Measurements from ENCODE around the gene TBCD. TPM values are rescaled to one million over a fixed set of nuclear protein-coding genes. Genes with fewer than 3 reads are reported as not detected.

Gene TBCD
- total RNA-seq, 1 experiment from 2014 or later: 181 TPM

DNA sequence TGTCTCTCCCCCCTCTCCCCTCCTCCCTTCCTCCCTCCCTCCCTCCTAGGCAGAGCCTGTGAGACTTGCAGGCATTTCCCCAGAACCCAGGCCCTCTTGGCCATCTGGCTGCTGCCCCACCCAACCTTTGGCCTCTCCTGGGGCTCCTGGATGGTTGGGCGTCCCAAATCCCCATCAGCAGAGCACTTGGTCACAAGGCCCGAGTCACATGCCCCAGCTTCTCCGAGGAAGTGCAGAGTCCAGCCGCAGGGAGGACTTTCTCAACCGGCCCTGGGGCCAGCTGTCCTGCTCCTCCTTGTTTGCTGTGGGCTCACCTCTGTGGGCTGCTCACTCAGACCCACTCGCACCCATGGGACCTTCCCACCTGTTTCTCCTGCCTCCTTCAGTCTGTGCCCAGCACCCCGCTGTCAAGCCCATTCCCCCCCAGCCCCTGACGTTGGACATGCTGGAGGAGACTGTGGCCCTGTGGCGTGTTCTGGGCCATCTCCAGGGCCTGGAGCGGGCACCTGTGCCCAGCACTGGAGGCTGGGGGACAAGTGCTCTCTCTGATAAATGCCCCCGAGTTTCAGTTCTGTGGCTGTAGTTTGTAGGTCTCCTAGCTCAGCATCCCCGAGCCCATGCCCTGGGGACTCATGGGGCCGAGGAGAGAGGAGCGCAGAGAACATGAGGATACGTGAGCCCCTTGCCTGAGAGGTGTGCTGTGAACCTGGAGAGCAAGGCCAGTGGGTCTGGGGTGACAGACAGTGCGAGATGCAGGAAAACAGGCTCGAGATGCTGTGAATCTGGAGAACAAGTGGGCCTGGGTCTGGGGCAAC lies 130.2 kb downstream of the TBCD start:
- H3K9me3 ChIP-seq (replicated peaks): no peaks in the 10 kb centered on the region
- no peak overlapping the region for H3K4me3 ChIP-seq
- peaks cover 15% of the 10 kb centered on the region for H3K4me1 ChIP-seq
- H3K27me3 ChIP-seq: no peaks in the 10 kb centered on the region
- H3K27ac ChIP-seq: no peak overlapping the region
- H3K36me3 ChIP-seq: peaks cover 17% of the 10 kb centered on the region; the same call in 1 of the 2 replicates
- no peak for DNase-seq

DNA sequence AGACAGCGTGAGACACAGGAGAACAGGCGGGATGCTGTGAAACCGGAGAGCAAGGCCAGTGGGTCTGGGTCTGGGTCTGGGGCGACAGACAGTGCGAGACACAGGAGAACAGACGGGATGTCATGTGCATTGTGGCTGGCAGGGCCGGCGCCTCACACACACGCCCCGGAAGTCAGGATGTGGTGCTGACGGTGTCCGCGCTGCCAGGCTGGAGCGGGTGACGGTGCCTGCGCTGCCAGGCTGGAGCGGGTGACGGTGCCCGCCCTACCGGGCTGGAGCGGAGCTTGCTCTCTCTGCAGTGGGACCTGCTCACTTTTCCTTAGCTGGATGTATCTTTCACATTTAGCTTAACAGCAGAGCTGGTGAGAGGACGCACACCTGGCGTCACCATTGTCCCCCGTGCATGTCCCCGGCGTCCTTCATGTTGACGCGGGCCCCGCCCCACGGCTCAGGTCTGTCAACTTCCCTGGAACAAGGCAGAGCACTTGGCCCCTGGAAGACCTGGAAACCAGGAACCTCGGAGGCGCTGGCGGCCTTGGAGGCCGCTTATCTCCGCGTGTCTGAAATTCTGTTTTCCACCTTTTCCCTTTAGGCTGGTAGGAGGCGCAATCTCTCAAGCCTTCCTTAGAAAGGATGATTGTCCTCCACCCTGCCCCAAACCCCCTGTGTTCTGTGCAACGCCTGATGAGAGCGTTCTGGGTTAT lies 131.0 kb downstream of the TBCD start:
- Histone ChIP-seq H3K9me3 (replicated peaks) (no peaks in the 10 kb centered on the region), H3K4me1 (peaks cover 15% of the 10 kb centered on the region), H3K27me3 (no peaks in the 10 kb centered on the region), H3K4me3 (no peak overlapping the region), H3K36me3 (peaks cover 21% of the 10 kb centered on the region; the same call in 1 of the 2 replicates), H3K27ac (no peak overlapping the region)
- DNase-seq: no peak

DNA sequence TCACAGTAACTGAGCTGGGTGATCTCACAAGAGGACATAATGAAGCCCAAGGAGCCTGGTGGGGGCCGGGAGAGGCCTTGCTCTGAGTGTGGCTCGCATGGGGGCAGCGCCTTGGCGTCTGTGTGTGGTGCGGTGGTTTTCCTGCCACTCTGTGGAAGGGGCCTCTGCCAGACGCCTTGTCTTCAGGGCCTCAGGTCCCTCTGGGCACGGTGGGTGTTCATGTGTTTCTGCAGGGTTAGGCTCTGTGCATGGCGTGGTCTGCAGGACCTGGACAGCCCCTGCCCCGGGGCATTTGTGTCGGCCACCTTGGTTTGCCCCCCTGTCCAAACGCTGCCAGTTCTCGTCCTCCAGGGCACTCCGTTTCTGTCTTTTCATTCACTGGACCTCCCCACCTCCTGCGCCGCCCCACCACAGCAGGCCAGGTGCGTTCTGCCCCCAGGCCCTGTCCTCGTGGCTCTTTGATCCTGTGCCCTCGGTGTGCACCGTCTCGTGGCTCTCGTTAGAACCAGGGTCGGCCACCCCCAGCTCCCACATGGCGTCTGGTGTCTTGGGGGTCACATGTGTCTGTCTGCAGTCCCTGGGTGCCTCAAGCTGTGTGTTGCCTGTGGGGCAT lies 131.7 kb downstream of the TBCD start:
- DNase-seq: no peak
- peaks cover 17% of the 10 kb centered on the region; the same call in 1 of the 2 replicates for H3K36me3 ChIP-seq
- H3K4me3 ChIP-seq: no peak overlapping the region
- no peaks in the 10 kb centered on the region for H3K9me3 ChIP-seq (replicated peaks)
- no peaks in the 10 kb centered on the region for H3K27me3 ChIP-seq
- peaks cover 15% of the 10 kb centered on the region for H3K4me1 ChIP-seq
- H3K27ac ChIP-seq: no peak overlapping the region

DNA sequence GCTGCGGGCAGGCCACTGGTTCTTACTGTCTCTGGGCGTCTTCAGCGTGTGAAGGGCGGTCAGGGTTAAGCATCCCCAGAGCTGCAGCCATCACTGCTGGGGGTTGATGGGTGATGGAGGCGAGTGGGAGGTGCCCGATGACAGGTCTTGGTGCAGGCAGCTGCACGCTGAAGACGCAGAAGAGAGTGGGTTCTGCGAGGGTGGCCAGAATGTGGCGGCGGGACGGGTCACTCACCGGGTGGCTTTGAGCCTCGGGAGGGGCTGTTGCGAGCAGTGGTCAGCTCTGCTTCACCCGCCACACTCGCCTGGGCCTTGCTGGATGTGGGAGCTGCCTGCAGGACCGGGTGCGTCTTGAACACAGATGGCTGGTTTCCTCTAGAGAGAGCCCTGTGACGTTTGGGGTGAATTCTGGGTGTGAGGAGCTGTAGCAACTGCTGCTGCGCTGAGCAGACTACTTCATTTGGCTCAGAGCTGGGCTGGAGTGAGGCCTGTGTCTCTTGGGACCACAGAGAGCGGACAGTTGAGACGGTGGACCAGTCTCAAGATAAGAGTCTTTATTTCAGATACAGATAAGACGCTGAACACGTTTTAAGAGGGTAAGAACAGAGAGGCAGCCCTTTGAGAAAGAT lies 132.6 kb downstream of the TBCD start:
- Histone ChIP-seq H3K4me1 (peaks cover 15% of the 10 kb centered on the region), H3K27ac (no peak overlapping the region), H3K27me3 (no peaks in the 10 kb centered on the region), H3K36me3 (peaks cover 11% of the 10 kb centered on the region; the same call in 1 of the 2 replicates), H3K9me3 (replicated peaks) (no peaks in the 10 kb centered on the region), H3K4me3 (no peak overlapping the region)
- DNase-seq: no peak

DNA sequence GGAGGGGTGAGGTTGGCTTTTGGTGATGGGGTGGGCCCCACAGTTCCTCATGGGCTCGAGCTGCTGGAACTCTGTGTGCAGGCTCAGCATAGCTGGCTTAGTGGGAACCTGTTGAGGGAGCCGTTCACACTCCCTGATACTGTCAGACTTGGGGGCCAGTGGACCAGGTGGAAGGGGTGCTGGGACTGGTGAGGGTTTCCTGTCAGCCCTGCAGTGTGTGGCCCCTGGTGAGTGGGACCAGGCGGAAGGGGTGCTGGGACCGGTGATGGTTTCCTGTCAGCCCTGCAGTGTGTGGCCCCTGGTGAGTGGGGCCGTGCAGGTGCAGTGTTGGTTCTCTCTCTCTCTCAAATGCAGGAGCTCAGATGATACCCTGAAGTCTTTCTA lies 133.1 kb downstream of the TBCD start:
- H3K4me3 ChIP-seq: no peak overlapping the region
- no peaks in the 10 kb centered on the region for H3K9me3 ChIP-seq (replicated peaks)
- no peaks in the 10 kb centered on the region for H3K27me3 ChIP-seq
- peaks cover 10% of the 10 kb centered on the region; the same call in 1 of the 2 replicates for H3K36me3 ChIP-seq
- H3K4me1 ChIP-seq: peaks cover 15% of the 10 kb centered on the region
- no peak overlapping the region; the same call in 1 of the 2 replicates for H3K27ac ChIP-seq
- DNase-seq: no peak

DNA sequence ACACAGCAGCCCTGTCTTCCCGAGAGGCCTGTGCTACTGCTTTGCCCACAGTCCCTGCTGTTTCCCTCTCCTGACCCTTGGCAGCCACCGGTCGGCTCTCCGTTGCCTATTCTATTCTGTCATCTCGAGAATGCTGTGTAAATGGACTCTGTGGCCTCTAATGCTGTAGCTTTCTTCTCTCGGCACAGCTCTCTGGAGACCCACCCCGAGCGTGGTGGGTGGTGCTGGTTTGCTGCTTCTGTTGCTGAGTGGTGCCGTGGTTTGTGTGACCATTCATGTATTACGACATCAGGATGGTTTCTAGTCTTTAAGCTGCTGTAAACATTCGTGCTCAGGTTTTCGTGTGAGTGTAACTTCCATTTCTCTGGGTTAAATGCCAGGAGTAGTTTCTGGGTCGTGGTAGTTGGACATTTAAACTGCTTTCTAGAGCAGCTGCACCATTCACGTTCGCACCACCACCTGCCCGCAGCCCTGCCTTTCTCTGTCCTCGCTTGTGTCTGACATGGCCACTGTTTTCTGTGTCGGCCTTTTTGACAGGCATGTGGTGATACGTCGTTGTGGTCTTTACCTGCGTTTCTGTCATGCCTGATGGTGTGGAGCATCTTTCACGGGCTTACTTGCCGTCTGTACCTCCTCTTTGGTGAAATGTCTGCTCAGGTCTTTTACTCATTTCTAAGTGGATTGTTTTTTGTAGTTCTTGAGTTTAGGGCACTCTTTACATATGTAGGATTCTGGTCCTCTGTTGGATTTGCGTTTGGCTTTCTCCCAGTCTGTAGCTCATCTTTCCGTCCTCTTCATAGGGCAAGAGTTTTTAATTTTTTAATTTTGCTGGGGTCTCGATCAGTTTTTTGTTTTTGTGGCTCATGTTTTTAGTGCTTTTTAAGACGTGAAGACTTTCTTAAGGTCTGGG lies 135.6 kb downstream of the TBCD start:
- Histone ChIP-seq H3K36me3 (peaks cover 10% of the 10 kb centered on the region; the same call in 1 of the 2 replicates), H3K9me3 (replicated peaks) (no peaks in the 10 kb centered on the region), H3K27ac (no peak overlapping the region), H3K27me3 (no peaks in the 10 kb centered on the region), H3K4me1 (peaks cover 22% of the 10 kb centered on the region), H3K4me3 (no peak overlapping the region)
- DNase-seq: no peak

DNA sequence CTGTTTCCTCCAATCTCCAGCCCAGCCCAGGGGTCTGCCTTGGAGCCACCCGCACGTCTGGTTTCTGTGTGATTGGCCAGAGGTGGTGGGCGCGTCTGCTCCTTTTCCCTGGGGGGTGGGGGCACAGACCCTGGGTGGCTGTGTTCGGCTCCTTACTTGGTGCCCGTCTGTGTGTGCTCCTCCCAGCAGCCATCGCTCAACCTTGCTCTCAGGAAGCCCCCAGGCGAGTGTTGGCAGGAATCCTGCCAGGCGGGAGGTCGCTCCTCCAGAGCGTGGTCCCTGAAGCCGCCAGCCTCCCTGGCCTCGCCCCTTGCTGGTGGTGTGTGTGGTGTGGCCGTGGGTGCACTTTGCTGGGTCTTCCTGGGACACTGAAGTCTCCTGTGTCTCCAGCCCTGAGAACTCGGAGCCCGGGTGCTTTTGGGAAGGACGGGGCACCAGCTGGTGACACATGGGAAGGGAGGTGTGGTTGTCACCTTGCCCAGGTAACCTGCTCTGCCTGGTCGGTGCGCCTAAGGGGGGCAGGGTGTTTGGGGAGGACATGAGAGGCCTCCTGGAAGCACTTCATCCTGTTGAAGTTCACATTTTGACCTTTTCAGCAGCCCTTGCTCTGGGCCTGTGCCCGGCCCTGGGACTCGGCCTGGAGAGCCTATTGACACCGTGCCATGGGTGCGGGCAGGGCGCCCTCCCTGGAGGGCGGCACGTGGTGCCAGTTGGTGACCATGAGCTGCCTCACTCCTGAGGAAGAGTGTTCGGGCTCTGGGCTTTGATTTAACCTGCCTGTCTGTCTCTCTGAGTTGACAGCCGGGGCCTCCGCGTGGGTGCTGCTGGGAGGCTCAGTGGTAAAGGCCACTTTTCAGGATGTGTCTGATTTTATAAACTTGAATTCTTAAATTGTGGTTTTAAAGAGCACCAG lies 137.0 kb downstream of the TBCD start:
- DNase-seq: no peak
- H3K4me3 ChIP-seq: no peak overlapping the region
- H3K36me3 ChIP-seq: peaks cover 10% of the 10 kb centered on the region; the same call in 1 of the 2 replicates
- H3K9me3 ChIP-seq (replicated peaks): no peaks in the 10 kb centered on the region
- no peaks in the 10 kb centered on the region for H3K27me3 ChIP-seq
- H3K4me1 ChIP-seq: peaks cover 34% of the 10 kb centered on the region
- H3K27ac ChIP-seq: no peak overlapping the region

DNA sequence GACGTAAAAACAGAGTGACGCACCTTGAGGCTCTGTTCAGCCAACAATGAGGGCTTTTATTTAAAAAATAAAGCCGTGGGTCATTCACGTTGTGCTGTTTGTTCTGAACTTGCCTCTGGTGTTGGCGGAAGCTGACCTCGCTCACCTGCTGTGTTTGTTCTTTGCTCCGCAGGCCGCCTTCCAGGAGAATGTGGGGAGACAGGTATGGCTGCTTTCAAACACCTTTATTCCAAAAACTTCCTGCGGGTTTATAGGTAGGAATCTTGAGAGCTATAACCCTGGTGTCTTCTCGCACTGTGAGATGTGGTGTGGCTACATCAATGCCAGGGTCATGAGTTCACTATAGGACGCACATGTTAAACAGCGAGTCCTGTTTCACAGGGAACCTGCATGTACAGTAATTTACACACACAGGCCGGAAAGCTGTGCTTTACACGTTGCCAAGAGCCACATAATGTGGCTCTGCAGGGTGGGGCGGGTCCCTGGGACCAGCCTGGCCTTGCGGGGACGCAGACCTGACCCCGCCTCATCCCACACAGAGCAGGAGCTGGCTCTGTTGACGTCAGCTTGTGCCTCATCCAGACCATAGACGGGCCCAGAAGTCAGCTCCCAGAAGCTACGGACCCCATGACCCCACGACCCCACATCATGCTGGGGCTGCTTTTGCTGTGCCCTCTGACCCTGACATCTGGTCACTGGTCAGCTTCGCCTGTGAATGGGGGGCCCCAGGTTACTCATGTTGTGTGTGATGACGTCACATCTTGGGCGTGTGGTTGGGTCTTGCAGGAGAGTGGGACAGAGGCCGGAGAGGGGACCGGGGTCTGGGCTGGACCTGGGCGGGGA lies 137.9 kb downstream of the TBCD start:
- Histone ChIP-seq H3K4me3 (no peak overlapping the region), H3K27ac (no peak overlapping the region), H3K27me3 (no peaks in the 10 kb centered on the region), H3K9me3 (replicated peaks) (no peaks in the 10 kb centered on the region), H3K4me1 (peaks cover 42% of the 10 kb centered on the region), H3K36me3 (peaks cover 10% of the 10 kb centered on the region; the same call in 1 of the 2 replicates)
- DNase-seq: no peak

DNA sequence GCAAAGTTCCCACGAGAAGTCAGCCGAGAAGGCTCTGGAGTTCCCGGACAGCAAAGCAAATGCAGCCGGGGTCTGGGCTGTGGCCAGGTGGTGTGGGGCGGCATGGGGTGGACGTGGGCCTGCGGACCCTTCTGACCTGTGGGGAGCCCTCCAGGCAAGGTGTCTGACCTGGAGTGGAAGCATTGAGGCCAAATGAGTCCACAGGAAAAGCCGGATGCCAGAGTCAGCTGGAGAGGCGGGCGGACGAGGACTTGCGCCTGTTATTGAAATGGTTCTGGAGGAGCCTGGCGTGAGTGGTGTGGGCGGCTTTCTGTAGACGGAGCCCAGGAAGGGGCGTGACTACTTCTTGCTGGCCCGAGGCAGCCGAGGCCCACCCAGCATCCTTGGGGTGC lies 138.5 kb downstream of the TBCD start:
- H3K4me3 ChIP-seq: no peak overlapping the region
- H3K27me3 ChIP-seq: no peaks in the 10 kb centered on the region
- no peak overlapping the region for H3K27ac ChIP-seq
- H3K9me3 ChIP-seq (replicated peaks): no peaks in the 10 kb centered on the region
- peaks cover 10% of the 10 kb centered on the region; the same call in 1 of the 2 replicates for H3K36me3 ChIP-seq
- DNase-seq: no peak
- H3K4me1 ChIP-seq: peaks cover 43% of the 10 kb centered on the region

DNA sequence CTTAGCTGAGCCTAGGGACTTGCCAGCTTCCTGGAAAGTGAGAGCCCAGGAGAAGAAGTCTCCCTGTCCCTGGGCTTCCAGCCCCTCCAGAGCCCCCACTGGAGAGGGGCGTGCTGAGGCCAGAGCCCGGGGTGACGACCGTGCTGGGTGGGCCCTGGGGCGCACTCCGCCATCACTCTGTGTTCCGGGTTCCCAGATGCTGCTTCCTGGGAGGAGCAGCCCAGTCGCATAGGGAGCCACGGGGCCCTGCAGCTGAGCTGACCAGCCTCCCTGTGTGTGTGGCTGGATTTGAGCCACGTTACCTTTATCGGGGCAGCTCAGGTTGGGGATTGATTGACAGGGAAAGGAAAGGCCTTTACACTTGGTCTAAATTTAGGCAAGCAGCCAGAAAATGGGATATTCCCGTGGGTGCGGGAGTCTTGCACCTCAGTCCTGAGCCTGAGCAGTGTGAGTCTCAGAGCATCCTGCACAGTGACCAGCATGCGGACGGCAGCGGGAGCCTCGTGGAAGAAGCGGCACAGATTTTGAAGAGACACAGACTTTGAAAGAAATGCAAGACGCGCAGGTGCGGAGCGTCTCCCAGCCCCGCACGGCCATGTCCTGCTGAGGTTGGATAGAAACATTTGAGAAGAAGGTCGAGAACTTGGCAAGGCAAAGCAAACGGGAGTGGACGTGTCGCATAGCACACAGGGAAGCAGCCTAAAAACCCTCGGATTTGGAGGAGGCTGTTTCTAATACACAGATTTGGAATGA lies 139.2 kb downstream of the TBCD start:
- H3K4me3 ChIP-seq: no peak overlapping the region
- H3K9me3 ChIP-seq (replicated peaks): no peaks in the 10 kb centered on the region
- no peak for DNase-seq
- peaks cover 10% of the 10 kb centered on the region; the same call in 1 of the 2 replicates for H3K36me3 ChIP-seq
- peaks cover 42% of the 10 kb centered on the region for H3K4me1 ChIP-seq
- no peaks in the 10 kb centered on the region for H3K27me3 ChIP-seq
- H3K27ac ChIP-seq: no peak overlapping the region

DNA sequence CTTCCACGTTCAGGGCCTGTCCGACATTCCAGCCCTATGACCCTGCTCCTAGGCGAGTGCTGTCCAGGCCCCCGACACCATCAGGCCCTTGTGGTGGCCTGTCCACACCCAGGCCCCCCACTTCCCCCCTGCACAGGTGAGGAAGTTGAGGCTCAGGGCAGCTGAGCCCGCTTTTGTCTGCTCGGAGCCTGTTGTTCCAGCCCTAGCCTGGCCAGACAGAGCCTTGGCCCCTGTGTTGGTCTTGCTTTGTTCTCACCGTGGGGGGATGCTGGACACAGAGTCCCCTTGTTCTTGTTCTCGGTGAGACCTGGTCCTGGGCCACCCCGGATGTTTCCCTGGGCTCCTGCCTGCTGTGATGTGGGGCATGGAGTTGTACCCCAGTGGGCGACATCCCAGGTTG lies 140.0 kb downstream of the TBCD start:
- peaks cover 12% of the 10 kb centered on the region for H3K36me3 ChIP-seq
- peak overlapping the region; percentile 99 for H3K27ac ChIP-seq
- no peaks in the 10 kb centered on the region for H3K9me3 ChIP-seq (replicated peaks)
- DNase-seq: no peak
- H3K27me3 ChIP-seq: no peaks in the 10 kb centered on the region
- H3K4me3 ChIP-seq: no peak overlapping the region
- peaks cover 40% of the 10 kb centered on the region for H3K4me1 ChIP-seq

All from SJCRH30 (cell line).